Measurements from ENCODE around the gene RABGAP1.
"Not testable (repeated sequence)": the region's sequence is repeated elsewhere in the genome, so short reads cannot be mapped to it uniquely, and the experiment has no call there.

RABGAP1 gene

GRCh38 chr9:122940749-122941581, at the start of gene RABGAP1:
RABGAP1 (plus strand) TSS chr9:122941020; CDS start chr9:122957060, 16,040 bp downstream.
- DNase-seq, result peak; percentile 99

GRCh38 chr9:122897969-122898368, 42.9 kb upstream of the RABGAP1 start:
- DNase-seq, result no peak

GRCh38 chr9:122900791-122901190, 40.0 kb upstream of the RABGAP1 start:
- DNase-seq, result no peak

- peak; percentile 27 for DNase-seq
These were observed 36.4 kb upstream of the RABGAP1 start for GRCh38 chr9:122904466-122904822.

GRCh38 chr9:122904823-122905710, 35.8 kb upstream of the RABGAP1 start, which contains the start of gene RC3H2:
RC3H2 (minus strand) TSS chr9:122905359; CDS start chr9:122897509, 7,850 bp downstream.
- DNase-seq, result peak; percentile 97

GRCh38 chr9:122906122-122906521, 34.7 kb upstream of the RABGAP1 start:
- DNase-seq, result not testable (repeated sequence)

GRCh38 chr9:122912671-122912963, 28.2 kb upstream of the RABGAP1 start:
- DNase-seq, result no peak

- peak; percentile 72 for DNase-seq
These were observed 27.7 kb upstream of the RABGAP1 start, which contains the start of gene ZBTB6 for GRCh38 chr9:122912964-122913673. ZBTB6 (minus strand) TSS chr9:122913323; CDS start chr9:122912072, 1,251 bp downstream.

- DNase-seq, result no peak
These were observed 22.5 kb upstream of the RABGAP1 start for GRCh38 chr9:122918310-122918709.

GRCh38 chr9:122922713-122923112, 18.1 kb upstream of the RABGAP1 start:
- no peak for DNase-seq

GRCh38 chr9:122923947-122924346, 16.9 kb upstream of the RABGAP1 start:
- no peak for DNase-seq

- DNase-seq, result no peak
These were observed 10.9 kb upstream of the RABGAP1 start for GRCh38 chr9:122929796-122930354.

- no peak for DNase-seq
These were observed 10.1 kb upstream of the RABGAP1 start for GRCh38 chr9:122930541-122931225.

GRCh38 chr9:122931226-122932121, 9.3 kb upstream of the RABGAP1 start, which contains the start of gene ZBTB26:
ZBTB26 (minus strand) TSS chr9:122931512; CDS start chr9:122919934, 11,578 bp downstream.
- DNase-seq, result peak; percentile 90

- DNase-seq, result no peak
These were observed 4.4 kb upstream of the RABGAP1 start for GRCh38 chr9:122936464-122936863.

GRCh38 chr9:122936883-122937282, 3.9 kb upstream of the RABGAP1 start:
- DNase-seq, result no peak

- no peak for DNase-seq
These were observed 1.2 kb upstream of the RABGAP1 start for GRCh38 chr9:122939601-122940000.

- DNase-seq, result no peak
These were observed 419 bp upstream of the RABGAP1 start for GRCh38 chr9:122940454-122940748.

- DNase-seq, result no peak
These were observed 888 bp downstream of the RABGAP1 start for GRCh38 chr9:122941582-122942234.

Data from stimulated activated naive CD4-positive, alpha-beta T cell treated with Interleukin-2 at 50 U/mL for 16 hours (primary cell).